Mucosa of stomach (tissue), 1 donor: ENCODE results near the gene XYLB.

Source experiments
- H3K27me3 ChIP-seq: one replicate; pipeline ENCODE4 v1.7.0; 2013; ENCODE audit warnings: mild to moderate bottlenecking, low read length; ENCODE audit not compliant: control insufficient read depth, insufficient read depth
- H3K36me3 ChIP-seq: one replicate; pipeline ENCODE4 v1.7.0; 2013; ENCODE audit warnings: low read length; ENCODE audit not compliant: control insufficient read depth, insufficient read depth
- H3K4me1 ChIP-seq: one replicate; pipeline ENCODE4 v1.7.0; 2013; ENCODE audit warnings: mild to moderate bottlenecking, low read length; ENCODE audit not compliant: control insufficient read depth, insufficient read depth
- H3K4me3 ChIP-seq: one replicate; pipeline ENCODE4 v1.7.0; 2013; ENCODE audit warnings: low read length
- H3K9ac ChIP-seq: one replicate; pipeline ENCODE4 v1.7.0; 2013; ENCODE audit warnings: mild to moderate bottlenecking, low read length, moderate library complexity
- H3K9me3 ChIP-seq: one replicate; pipeline ENCODE4 v1.7.0; 2013; ENCODE audit warnings: mild to moderate bottlenecking, low read length, moderate library complexity; ENCODE audit not compliant: control insufficient read depth
- donor health status: Pancreatic carcinoma.

The XYLB gene

DNA sequence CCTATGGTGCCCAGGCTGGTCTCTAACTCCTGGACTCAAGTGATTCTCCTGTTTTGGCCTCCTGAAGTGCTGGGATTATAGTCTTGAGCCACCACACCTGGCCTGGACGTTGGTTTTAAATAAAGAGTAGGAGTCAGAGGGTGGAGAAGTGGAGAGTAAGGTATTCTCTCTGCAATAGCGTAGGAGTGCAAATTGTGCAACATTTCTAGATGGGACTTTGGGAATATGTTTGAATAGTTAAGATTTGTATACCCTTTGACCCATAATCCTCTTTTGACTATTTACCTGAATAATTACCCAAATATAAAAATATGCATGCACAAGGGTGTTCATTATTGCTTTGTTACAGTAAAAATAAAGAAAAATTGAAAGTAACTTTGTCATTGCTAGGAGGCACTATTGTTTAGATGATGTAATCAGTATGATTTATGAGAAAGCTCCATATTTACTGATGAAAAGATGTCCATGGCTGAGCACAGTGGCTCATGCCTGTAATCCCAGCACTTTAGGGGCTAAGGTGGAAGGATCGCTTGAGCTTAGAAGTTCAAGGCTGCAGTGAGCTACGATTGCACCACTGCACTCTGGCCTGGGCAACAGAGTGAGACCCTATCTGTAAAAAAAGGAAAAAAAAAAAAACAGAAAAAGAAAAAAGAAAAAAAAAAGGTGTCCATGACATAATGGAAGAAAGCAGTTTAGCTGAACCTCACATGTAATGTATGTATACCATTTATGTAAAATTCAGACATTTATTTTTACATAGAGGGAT, 15.1 kb upstream of the XYLB start:
- no peak overlapping the region for H3K4me3 ChIP-seq
- no peaks in the 10 kb centered on the region for H3K27me3 ChIP-seq

DNA sequence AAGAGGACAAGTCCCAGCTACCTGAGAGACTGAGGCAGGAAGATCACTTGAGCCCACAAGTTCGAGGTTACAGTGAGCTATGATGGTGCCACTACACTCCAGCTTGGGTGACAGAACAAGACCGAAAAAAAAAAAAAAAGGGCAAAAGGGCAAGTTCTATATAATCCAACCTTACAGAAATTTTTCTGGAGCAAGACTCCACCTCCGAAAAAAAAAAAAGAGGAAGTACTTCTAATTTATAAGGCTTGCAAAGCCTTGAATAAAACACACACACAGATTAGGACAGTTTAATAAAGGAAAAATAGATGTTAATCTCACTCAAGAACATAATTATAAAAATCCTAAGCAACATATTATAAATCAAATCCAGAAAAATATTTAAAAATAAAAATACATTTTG, 14.4 kb upstream of the XYLB start:
- Histone ChIP-seq H3K4me3 (no peak overlapping the region), H3K27me3 (no peaks in the 10 kb centered on the region), H3K9me3 (no peaks in the 10 kb centered on the region)

More for the DNA sequence above, 15.1 kb upstream of the XYLB start:
- Histone ChIP-seq H3K9ac (no peak overlapping the region), H3K4me1 (no peaks in the 10 kb centered on the region), H3K36me3 (no peaks in the 10 kb centered on the region), H3K9me3 (no peaks in the 10 kb centered on the region)

DNA sequence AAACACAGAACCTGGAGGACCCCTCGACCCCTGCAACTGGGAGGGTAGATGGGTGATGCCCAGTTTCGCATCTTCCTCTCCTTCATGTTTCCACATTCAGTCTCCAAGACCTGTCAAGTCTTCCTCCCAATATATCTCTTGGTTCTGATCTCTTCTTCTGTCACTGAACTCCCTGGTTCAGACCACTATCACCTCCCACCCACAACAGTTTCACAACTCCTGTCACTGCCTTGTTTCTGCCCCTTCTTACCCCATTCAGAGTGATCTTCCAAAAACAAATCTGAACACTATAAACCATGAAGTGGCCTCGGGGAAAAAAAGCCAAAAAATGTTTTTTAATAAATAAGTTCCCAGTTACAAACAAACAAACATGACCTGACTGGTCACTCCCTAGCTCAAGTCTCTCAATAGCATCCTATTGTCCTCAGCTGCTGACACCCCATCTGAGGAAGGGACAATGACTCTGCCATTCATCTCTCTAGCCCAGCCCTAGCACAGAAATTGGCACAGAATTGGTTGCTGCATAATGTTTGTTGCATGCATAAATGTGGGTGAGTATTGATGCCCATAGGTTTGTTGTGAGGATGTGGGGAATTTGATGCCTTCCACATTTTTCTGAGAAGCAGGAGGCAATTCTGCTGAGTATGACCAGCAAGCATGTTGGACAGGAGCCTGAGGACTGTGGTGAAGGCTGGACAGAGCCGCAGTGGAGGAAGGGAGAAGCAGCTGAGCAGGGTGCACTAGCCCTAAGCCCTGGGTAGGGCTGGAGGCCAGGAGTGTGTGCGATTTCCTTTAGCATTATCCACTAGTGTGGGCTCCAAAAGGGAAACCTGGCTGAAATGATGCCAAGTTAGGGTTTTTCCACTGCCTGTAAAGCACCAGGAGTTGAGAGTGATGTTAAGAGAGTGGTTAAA, 12.2 kb upstream of the XYLB start:
- no peak overlapping the region for H3K9ac ChIP-seq
- no peaks in the 10 kb centered on the region for H3K36me3 ChIP-seq
- no peaks in the 10 kb centered on the region for H3K27me3 ChIP-seq
- no peaks in the 10 kb centered on the region for H3K4me1 ChIP-seq
- H3K9me3 ChIP-seq = no peaks in the 10 kb centered on the region
- H3K4me3 ChIP-seq = no peak overlapping the region

More for the DNA sequence above, 14.4 kb upstream of the XYLB start:
- Histone ChIP-seq H3K4me1 (no peaks in the 10 kb centered on the region), H3K9ac (no peak overlapping the region), H3K36me3 (no peaks in the 10 kb centered on the region)

DNA sequence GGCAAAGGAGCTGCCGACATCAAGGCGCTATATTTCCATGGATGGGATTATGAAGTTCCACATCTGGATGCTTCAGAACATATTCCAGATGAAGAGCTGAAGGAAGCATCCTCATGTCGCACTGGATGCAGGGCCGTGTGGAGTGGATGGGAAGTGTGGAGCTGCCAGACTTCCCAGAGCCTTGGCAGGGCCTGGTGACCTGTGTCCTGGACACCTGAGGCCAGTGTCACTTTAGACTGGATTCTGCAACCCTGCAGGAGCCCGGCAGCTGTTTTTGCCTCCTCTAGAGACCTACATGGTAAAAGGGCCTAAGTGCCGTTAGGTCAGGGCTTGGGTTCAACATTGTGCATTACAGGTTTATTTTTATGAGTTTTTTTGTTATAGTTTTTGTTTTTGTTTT, 11.3 kb upstream of the XYLB start:
- H3K4me3 ChIP-seq = no peak overlapping the region
- H3K9me3 ChIP-seq = no peaks in the 10 kb centered on the region
- no peaks in the 10 kb centered on the region for H3K36me3 ChIP-seq
- no peaks in the 10 kb centered on the region for H3K27me3 ChIP-seq
- no peaks in the 10 kb centered on the region for H3K4me1 ChIP-seq
- H3K9ac ChIP-seq = no peak overlapping the region

DNA sequence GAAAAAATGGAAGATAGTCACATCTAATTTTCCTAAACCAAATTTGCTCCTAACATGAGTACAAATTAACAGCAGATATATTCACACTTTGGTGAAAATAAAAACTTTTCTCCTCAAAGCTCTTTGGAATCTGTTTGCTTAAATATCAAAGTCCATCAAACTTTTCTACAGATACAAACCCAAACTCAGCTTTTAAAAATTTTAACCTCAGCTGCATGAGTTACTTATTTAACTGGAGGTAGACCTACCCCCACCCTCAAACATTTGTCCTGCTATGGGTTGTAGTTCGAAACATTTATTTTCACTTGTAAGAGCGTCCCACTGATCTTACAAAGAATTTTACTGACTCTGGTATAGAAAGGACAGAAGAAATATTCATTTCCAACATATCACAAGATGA, 8.9 kb upstream of the XYLB start:
- no peaks in the 10 kb centered on the region for H3K27me3 ChIP-seq
- no peaks in the 10 kb centered on the region for H3K9me3 ChIP-seq
- no peak overlapping the region for H3K9ac ChIP-seq
- no peak overlapping the region for H3K4me3 ChIP-seq
- H3K4me1 ChIP-seq = no peaks in the 10 kb centered on the region
- H3K36me3 ChIP-seq = no peaks in the 10 kb centered on the region

DNA sequence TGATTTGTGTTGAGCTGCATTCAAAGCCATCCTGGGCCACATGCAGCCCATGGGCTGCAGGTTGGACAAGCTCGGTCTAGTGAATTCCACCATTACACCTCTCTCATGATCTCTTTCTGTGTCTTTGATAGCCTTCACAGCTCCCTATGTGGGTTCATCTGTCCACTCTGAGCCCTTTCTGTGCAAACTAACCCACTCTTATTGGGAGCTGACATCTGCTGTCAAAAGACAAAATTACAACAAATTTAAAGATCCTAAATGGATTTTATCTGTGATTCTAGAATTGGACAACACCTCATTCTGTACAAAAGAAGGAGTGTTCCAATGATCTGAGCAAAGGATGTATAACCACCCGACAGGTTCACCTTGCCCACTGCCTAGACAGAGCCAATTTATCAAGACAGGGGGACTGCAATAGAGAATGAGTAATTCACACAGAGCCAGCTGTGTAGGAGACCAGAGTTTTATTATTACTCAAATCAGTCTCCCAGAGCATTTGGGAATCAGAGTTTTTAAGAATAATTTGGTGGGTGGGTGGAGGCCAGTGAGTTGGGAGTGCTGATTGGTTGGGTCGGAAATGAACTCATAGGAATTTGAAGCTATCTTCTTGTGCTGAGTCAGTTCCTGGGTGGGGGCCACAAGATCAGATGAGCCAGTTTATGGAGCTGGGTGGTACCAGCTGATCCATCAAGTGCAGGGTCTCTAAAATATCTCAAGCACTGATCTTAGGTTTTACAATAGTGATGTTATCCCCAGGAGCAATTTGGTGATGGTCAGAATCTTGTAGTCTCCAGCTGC, 2.6 kb upstream of the XYLB start:
- Histone ChIP-seq H3K36me3 (no peaks in the 10 kb centered on the region), H3K4me1 (peaks cover 8% of the 10 kb centered on the region), H3K9me3 (no peaks in the 10 kb centered on the region), H3K4me3 (no peak overlapping the region), H3K9ac (no peak overlapping the region), H3K27me3 (no peaks in the 10 kb centered on the region)

DNA sequence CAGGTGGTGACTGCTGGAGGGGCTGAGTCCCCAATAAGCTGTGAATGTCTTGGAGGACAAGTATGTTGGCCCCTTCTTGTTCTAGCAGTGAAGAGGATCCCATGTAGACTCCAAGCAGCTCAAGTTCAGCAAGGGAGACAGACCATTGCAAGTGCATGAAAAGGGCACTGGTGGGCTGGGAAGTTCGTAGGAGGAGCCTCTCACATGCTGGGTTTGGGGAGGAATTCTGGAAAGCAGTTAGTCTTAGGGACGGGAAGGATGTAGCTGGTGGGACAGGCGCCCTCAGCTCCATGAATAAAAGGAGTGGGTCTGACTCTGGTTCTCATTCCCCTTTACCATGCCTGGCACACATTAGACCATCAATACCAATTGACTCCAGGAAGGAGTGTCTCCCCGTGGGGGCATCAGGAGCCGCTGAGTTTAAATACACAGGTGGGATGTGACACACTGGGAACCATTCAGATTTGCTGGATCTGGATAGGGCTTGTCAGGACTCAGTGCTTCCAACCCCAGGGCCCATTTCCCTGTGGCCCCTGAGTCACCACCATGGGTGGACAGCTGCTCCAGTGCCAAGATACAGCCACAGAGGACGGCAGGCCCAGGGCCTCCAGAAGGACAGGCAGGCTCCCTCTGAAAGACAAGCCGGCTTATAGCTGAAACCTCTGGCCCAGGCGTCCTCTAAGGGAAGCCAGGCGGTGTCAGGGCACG, 552 bp upstream of the XYLB start:
- no peaks in the 10 kb centered on the region for H3K27me3 ChIP-seq
- H3K4me1 ChIP-seq = peaks cover 8% of the 10 kb centered on the region
- no peak overlapping the region for H3K9ac ChIP-seq
- no peak overlapping the region for H3K4me3 ChIP-seq
- no peaks in the 10 kb centered on the region for H3K9me3 ChIP-seq
- no peaks in the 10 kb centered on the region for H3K36me3 ChIP-seq

DNA sequence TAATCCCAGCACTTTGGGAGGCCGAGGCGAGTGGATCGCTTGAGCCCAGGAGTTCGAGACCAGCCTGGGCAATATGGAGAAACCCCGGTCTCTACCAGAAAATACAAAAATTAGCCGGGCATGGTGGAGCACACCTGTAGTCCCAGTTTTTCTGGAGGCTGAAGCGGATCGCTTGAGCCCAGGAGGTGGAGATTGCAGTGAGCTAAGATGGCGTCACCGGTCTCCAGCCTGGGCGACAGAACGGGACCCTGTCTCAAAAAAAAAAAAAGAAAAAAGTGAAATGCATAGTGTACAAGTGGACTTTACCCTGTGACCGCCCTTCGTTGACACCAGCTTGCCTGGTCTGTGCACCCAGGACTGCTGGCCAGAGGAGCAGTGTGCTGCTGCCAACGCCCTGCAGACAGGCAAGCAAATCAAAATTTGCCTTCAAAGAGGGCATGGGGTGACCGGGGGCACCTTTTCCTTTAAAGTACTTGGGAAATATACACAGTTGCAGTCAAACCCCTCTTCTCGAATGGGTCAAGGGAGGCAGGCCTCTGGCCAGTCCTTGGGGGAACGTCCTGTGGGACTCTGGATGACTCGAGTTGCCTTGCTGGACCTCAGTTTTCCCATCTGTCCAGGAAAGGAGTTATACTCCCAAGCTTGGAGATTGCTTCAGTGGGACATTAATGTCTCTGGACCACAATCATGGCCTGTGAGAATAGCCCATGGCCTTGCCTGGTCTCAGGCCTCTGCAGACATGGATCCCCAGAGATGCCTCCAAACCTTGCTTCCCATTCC, 1.0 kb downstream of the XYLB start:
- peak overlapping the region; percentile 27 for H3K4me3 ChIP-seq
- peak overlapping the region; percentile 74 for H3K9ac ChIP-seq
- H3K27me3 ChIP-seq = no peaks in the 10 kb centered on the region
- peaks cover 8% of the 10 kb centered on the region for H3K4me1 ChIP-seq
- no peaks in the 10 kb centered on the region for H3K36me3 ChIP-seq
- no peaks in the 10 kb centered on the region for H3K9me3 ChIP-seq

DNA sequence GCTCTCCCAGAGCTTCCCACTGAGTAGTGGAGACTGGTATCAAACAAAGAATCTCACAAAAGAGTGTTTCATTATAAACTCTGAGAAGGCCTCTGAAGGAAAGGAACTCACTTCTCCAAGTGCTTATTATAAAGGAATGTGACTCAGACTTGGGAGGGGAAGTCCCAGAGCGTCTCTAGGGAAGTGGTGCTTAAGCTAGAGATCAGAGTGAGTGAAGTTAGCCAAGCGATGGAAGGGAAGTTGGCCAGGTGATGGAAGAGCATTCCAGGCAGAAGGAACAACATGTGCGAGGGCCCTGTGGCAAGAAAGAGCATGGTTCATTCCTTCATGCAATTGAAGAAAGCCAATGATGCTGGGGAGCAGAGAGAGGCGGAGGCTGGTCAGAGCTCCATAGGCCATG, 2.3 kb downstream of the XYLB start:
- H3K27me3 ChIP-seq = no peaks in the 10 kb centered on the region
- no peak overlapping the region for H3K4me3 ChIP-seq
- H3K36me3 ChIP-seq = no peaks in the 10 kb centered on the region
- no peaks in the 10 kb centered on the region for H3K9me3 ChIP-seq
- H3K4me1 ChIP-seq = peaks cover 8% of the 10 kb centered on the region
- H3K9ac ChIP-seq = no peak overlapping the region

DNA sequence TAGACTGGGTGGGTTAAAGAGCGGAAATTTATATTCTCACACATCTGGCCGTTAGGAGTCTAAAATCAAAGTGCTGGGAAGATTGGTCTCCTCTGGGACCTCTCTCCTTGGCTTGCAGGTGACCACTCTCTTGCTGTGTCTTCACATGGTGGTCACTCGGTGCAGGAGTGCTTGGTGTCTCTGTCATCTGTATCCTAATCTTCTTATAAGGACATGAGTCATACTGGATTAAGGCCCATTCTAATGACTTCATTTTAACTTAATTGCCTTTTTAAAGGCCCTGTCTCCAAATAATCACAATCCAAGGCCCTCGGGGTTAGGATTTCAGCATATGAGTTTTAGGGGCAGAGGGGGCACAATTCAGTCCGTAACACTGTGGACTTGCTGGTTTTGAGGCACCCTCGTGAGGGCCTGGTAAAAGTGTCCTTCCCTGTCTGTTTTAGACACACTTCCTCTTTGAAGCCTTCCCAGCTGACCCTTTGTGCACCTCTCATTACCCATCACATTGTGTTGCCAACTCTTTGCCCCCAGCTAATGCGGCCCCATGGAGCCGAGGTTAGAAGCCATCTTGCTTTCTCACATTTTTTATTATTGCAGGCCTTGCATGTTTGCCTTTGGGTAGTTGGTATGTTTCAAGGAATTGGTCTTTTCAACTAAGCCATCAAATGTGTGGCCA, 3.2 kb downstream of the XYLB start:
- no peaks in the 10 kb centered on the region for H3K27me3 ChIP-seq
- H3K9me3 ChIP-seq = no peaks in the 10 kb centered on the region
- no peak overlapping the region for H3K4me3 ChIP-seq
- no peak overlapping the region for H3K9ac ChIP-seq
- peaks cover under 1% of the 10 kb centered on the region for H3K36me3 ChIP-seq
- peaks cover 13% of the 10 kb centered on the region for H3K4me1 ChIP-seq
